ENCODE results near the gene OSBPL8.
"Not testable (repeated sequence)": the region's sequence is repeated elsewhere in the genome, so short reads cannot be mapped to it uniquely, and the experiment has no call there.

Gene OSBPL8

GRCh38 chr12:76413121-76413520 is 146.4 kb downstream of the OSBPL8 start:
- DNase-seq: no peak

DNA sequence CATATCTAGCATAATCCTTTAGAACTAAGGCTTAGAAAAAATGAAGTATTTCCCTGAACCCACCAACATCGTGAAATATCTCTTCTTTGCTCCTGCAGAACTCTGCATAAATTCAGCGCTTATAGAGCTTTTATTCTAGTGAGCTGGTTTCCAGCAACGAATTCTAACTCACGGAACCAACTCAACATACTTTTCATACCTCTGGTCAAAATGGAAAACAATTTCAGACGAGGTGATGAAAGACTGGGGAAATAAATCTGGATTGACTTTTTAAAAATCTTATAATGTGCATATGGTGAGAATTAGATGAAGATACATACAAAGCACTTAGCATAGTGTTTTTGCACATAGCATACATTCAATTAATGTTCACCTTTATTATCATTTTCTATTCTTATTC is 148.8 kb downstream of the OSBPL8 start:
- no peak for DNase-seq

- DNase-seq: no peak
Observed at GRCh38 chr12:76410371-76410770, 149.2 kb downstream of the OSBPL8 start.

- no peak for DNase-seq
Observed at GRCh38 chr12:76409074-76409473, 150.5 kb downstream of the OSBPL8 start.

DNA sequence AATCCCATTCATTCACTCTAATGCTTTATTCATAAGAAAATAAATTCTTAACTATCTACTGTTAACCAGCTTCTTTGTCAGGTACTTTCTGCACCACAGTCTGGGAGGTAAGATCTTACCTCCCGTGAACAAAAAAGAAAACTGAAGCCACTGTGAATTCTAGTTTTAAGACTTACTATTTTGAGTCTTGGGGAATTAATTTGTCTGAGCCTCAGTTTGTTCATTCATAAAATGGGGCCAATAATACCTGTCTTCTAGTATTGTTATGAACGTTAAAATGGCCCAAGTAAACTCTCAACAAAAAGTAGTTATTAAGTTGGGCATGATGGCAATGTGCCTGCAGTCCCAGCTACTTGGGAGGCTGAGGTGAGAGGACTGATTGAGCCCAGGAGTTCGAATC is 151.9 kb downstream of the OSBPL8 start:
- no peak for DNase-seq

- no peak for DNase-seq
Observed at GRCh38 chr12:76402259-76402658, 157.3 kb downstream of the OSBPL8 start.

GRCh38 chr12:76400136-76400535 is 159.4 kb downstream of the OSBPL8 start:
- no peak for DNase-seq

DNA sequence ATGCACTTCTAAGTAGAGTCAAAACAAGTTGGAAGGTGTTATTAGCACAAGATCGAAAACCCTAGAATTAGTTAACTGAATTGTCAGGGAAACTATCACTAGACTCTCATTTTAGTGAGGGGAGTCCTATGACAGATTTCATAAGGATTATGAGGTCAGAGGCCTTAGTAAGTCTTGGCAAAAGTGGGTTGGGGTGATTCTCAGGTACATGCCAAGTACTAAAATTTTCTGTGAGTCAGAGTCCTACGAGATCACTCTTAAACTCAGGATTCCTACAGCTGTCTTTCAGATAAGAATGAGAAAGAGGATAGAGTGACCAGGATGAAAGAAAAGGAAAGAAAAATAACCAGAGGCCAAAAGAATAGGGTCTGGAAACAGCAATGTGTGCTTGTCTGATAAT is 160.5 kb downstream of the OSBPL8 start:
- no peak for DNase-seq

- DNase-seq: no peak
Observed at GRCh38 chr12:76398106-76398505, 161.5 kb downstream of the OSBPL8 start.

GRCh38 chr12:76391461-76391860 is 168.1 kb downstream of the OSBPL8 start:
- no peak for DNase-seq

GRCh38 chr12:76387614-76388013 is 172.0 kb downstream of the OSBPL8 start:
- DNase-seq: no peak

- no peak for DNase-seq
Observed at GRCh38 chr12:76384560-76384959, 175.0 kb downstream of the OSBPL8 start.

DNA sequence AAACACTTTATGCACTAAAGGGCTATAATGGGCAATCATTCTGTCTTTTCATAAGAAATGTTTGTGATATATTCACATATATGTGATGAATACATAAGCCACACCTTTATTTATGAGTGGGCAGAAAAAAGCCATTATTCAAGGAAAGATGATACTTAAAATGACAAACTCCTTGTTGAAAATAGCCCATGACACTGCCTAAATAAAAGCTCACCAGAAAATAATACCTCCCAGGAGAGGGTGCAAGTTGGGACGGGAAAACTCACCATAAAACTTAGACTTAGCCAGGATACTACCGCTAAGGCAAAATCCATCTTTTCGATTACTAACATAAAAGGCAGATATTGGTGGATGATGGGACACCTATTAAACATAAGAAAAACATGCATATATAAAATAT is 175.6 kb downstream of the OSBPL8 start:
- DNase-seq: no peak

DNA sequence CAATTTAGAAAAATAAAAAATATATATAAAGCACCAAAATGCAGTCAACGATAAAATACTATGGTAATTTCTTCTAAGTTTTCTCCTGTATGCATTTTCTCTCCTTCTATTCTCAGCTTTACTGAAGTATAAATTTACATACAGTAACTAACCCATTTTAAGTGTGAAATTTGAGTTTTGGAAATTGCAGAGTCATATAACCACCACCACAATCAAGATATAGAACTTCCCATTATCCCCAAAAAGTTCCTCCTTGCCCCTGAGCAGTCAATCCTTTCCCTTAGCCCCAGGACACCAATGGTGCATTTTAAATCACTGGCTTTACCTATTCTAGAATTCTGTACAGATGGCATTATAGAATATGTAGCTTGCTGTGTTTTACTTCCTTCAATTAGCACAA is 180.3 kb downstream of the OSBPL8 start:
- DNase-seq: no peak

GRCh38 chr12:76376876-76377275 is 182.7 kb downstream of the OSBPL8 start:
- DNase-seq: not testable (repeated sequence)

- no peak for DNase-seq
Observed at GRCh38 chr12:76375939-76376338, 183.6 kb downstream of the OSBPL8 start.

GRCh38 chr12:76375470-76375869 is 184.1 kb downstream of the OSBPL8 start:
- DNase-seq: no peak

DNA sequence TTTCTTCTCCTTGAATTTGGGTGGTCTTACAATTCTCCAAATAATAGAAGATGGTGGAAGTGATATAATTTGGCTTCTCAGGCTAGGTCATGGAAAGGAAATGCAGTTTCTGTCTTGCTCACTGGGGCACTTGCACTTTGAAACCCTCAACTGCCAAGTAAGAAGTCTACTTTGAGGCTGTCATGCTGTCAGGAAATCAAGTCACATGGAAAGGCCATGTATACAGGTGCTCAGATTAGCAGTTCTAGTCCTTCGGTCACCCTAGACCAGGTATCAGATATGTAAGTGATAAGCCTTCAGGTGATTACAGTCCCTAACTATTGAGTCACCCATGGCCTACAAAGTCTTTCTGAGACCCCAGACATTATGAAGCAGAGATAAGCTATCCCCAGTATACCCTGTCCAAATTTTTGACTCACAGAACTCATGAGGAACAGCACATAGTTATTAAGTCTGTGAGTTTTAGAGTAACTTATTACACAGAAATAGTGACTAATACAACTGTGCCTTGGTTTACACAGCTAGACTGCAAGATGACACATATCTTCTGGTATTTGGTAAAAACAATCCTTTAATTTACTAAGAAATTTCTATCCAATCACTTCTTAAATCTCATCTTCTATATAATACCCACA is 185.1 kb downstream of the OSBPL8 start:
- no peak for DNase-seq

- DNase-seq: no peak
Observed at GRCh38 chr12:76368230-76368629, 191.3 kb downstream of the OSBPL8 start.

- DNase-seq: no peak
Observed at GRCh38 chr12:76366163-76366562, 193.4 kb downstream of the OSBPL8 start.

DNA sequence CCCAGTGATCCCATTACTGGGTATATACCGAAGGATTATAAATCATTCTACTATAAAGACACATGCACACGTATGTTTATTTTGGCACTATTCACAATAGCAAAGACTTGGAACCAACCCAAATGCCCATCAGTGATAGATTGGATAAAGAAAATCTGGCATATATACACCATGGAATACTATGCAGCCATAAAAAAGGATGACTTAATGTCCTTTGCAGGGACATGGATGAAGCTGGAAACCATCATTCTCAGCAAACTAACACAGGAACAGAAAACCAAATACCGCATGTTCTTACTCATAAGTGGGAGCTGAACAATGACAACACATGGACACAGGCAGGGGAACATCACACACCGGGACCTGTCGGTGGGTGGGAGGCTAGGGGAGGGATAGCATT is 195.4 kb downstream of the OSBPL8 start:
- not testable (repeated sequence) for DNase-seq

GRCh38 chr12:76360316-76360715 is 199.3 kb downstream of the OSBPL8 start:
- DNase-seq: no peak

DNA sequence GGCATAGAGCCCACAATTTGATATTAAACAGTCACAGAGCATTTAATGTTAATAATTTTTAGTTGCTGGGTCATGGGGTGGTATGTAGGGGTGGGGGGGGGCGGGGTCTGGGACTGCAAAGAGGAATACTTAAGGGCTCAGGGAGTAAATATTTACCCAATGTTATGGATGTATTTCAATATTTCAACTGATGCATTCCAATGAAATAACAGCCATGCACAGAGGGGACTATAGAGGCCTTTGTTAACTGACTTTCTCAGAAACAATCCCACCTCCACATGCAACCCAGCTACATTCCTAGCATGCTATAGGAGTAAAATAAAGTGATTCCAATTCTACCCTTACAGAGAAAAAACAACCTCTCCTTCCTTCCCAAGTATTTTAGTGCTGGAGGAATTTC is 203.5 kb downstream of the OSBPL8 start:
- no peak for DNase-seq

DNA sequence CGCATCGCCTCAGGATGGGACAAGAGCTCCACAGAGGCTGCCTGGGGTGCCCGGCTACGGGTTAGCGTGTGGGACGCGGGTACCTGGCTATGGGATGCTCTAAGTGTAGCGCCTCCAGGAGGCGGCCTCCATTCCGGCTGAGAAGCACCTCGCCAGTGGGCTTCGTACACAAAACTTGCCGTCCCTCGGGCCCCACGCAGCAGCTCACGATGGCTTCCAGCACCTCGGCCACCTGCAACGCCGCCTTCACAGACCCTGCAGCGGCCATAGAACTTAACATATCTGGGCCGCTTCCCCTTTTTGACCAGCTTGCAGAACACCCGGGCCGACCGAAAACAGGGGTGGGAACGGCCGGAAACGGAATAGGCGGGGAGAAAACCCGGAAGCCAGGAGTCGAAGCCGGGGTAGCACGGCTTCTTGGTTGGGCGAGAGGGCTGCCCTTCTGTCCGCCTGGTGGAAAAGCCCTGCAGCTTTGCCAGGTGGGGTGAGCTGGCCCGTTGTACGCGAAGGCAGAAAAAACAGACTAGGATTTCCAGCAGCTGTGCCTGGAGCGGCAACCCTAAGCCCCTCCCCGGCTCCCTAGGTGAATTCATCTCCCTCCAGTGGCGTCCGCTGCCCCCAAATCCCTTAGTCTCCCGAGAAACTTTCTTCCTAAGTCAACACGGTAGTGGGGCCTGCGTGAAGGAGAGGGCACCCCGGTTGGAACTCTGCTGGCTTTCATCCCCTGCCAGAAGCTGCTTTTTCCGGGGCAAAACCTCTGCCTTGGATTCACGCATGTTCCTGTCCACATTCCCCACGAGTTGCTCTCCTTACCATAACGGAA is 211.3 kb downstream of the OSBPL8 start, which contains the start of gene BBS10:
Gene BBS10 (minus strand): TSS at position 337 of the 823 bp plus-strand sequence. CDS start 57 bp downstream, at position 280.
- peak; percentile 95 for DNase-seq

All from eye (tissue), 1 donor.